K562 (cell line): ENCODE data around the gene PRDM16.

Experiments
- ARID1B ChIP-seq: fragments of 450-650 bp; IDR thresholded peaks from 2 replicates; pipeline ENCODE4 v1.6.1; 2016; ENCODE audit warnings: antibody characterized with exemption, mild to moderate bottlenecking, inconsistent platforms
- BHLHE40 ChIP-seq: IDR thresholded peaks from 2 replicates; pipeline ENCODE4 v1.6.1; 2011; ENCODE audit warnings: low read length, improper control_type of control experiment
- CBFA2T2 ChIP-seq: fragments of 450-650 bp; conservative IDR thresholded peaks from 2 replicates; pipeline ENCODE4 v1.6.1; 2017; ENCODE audit warnings: mild to moderate bottlenecking
- CEBPG ChIP-seq, 3 experiments: fragments of 200-800 bp in 1 of 3; sonication (Bioruptor generic) in 1 of 3; sonication (generic) in 1 of 3; formaldehyde crosslinking in 1 of 3; IDR thresholded peaks in 2 of 3; conservative IDR thresholded peaks in 1 of 3; 2 replicates each; pipeline versions ENCODE4 v1.6.1 to v1.8.0; 2016 to 2022; ENCODE audit warnings: missing compliant biosample characterization in 2 of 3, missing genetic modification characterization in 2 of 3, mild to moderate bottlenecking in 1 of 3, missing genetic modification reagents in 1 of 3
- CREM ChIP-seq: IDR thresholded peaks from 2 replicates; pipeline ENCODE4 v1.6.1; 2014; ENCODE audit warnings: antibody characterized with exemption, low read depth
- ELF4 ChIP-seq: fragments of 450-650 bp; formaldehyde crosslinking; IDR thresholded peaks from 2 replicates; pipeline ENCODE4 v1.4.0; 2022; ENCODE audit warnings: missing genetic modification characterization
- FOS ChIP-seq: IDR thresholded peaks from 3 replicates; pipeline ENCODE4 v1.6.1; 2011; ENCODE audit not compliant: insufficient read length; ENCODE audit errors: extremely low read depth
- POLR2A ChIP-seq: fragments of 450-650 bp; conservative IDR thresholded peaks from 2 replicates; pipeline ENCODE4 v1.6.1; 2016
- SAFB ChIP-seq: fragments of 200-400 bp; formaldehyde crosslinking; IDR thresholded peaks from 2 replicates; pipeline ENCODE4 v1.6.1; 2017; ENCODE audit warnings: low read depth, low read length, borderline replicate concordance
- SPI1 ChIP-seq: IDR thresholded peaks from 2 replicates; pipeline ENCODE4 v1.6.1; 2011; ENCODE audit warnings: low read depth, low read length, control low read depth, borderline replicate concordance
- TOE1 ChIP-seq, 2 experiments: fragments of 450-650 bp in 1 of 2; sonication (generic) in 1 of 2; formaldehyde crosslinking in 1 of 2; IDR thresholded peaks; 2 replicates each; pipeline versions ENCODE4 v1.7.1 to v1.8.0; 2016 to 2022; ENCODE audit warnings: borderline replicate concordance in 2 of 2, mild to moderate bottlenecking in 2 of 2, antibody characterized with exemption in 1 of 2, inconsistent platforms in 1 of 2, low read depth in 1 of 2, missing genetic modification reagents in 1 of 2, moderate library complexity in 1 of 2
- ZFP30 ChIP-seq: fragments of 250-450 bp; sonication (Bioruptor Pico); IDR thresholded peaks from 2 replicates; pipeline ENCODE4 v1.8.0; 2022; ENCODE audit warnings: moderate library complexity, mild to moderate bottlenecking, inconsistent platforms, borderline replicate concordance
- ZNF263 ChIP-seq: sonication (generic); formaldehyde crosslinking; IDR thresholded peaks from 2 replicates; pipeline ENCODE4 v1.8.0; 2022; ENCODE audit warnings: mild to moderate bottlenecking, missing genetic modification reagents, borderline replicate concordance
- TF ChIP-seq, protein P1 (sequence below): fragments of 450-650 bp; IDR thresholded peaks from 2 replicates; pipeline ENCODE4 v1.6.1; 2016

GRCh38 chr1:3336641-3337630, 267.9 kb downstream of the PRDM16 start:
- TF ChIP-seq CEBPG (CRISPR knock-in tag; IDR thresholded peaks at IDR 0.05) (no peak), CEBPG (tag; conservative IDR thresholded peaks at IDR 0.05 in 1 of 2, IDR thresholded peaks at IDR 0.05 in 1 of 2) (no peak), TOE1 (IDR thresholded peaks at IDR 0.05; ENCODE audit: borderline replicate concordance) (no peak), TOE1 (CRISPR knock-in tag; IDR thresholded peaks at IDR 0.05; ENCODE audit: borderline replicate concordance, low read depth) (no peak), ARID1B (no peak), CBFA2T2 (no peak), ZFP30 (CRISPR knock-in tag) (no peak), POLR2A (no peak), CREM (no peak), ZNF263 (CRISPR knock-in tag) (no peak), SPI1 (no peak), ELF4 (CRISPR knock-in tag) (no peak), BHLHE40 (no peak), SAFB (no peak), FOS (no peak)
- TF ChIP-seq, protein P1, sequence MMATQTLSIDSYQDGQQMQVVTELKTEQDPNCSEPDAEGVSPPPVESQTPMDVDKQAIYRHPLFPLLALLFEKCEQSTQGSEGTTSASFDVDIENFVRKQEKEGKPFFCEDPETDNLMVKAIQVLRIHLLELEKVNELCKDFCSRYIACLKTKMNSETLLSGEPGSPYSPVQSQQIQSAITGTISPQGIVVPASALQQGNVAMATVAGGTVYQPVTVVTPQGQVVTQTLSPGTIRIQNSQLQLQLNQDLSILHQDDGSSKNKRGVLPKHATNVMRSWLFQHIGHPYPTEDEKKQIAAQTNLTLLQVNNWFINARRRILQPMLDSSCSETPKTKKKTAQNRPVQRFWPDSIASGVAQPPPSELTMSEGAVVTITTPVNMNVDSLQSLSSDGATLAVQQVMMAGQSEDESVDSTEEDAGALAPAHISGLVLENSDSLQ: no peak
